IPS-15b (cell line): ENCODE results near the gene HMCN1.

Experiments
- H3K27me3 ChIP-seq: one replicate; pipeline ENCODE4 v1.6.1; 2013; ENCODE audit warnings: low read length; ENCODE audit not compliant: control insufficient read depth, insufficient read depth
- H3K36me3 ChIP-seq: one replicate; pipeline ENCODE4 v1.6.1; 2013; ENCODE audit warnings: low read length; ENCODE audit not compliant: control insufficient read depth, insufficient read depth
- H3K4me1 ChIP-seq: one replicate; pipeline ENCODE4 v1.6.1; 2013; ENCODE audit warnings: mild to moderate bottlenecking, low read length; ENCODE audit not compliant: control insufficient read depth, insufficient read depth
- H3K4me3 ChIP-seq: one replicate; pipeline ENCODE4 v1.5.1; 2013; ENCODE audit warnings: low read depth, low read length
- H3K9ac ChIP-seq: one replicate; pipeline ENCODE4 v1.6.1; 2013; ENCODE audit warnings: low read depth, mild to moderate bottlenecking, low read length
- H3K9me3 ChIP-seq: one replicate; pipeline ENCODE4 v1.6.1; 2013; ENCODE audit warnings: mild to moderate bottlenecking, low read length; ENCODE audit not compliant: control insufficient read depth, insufficient read depth

The HMCN1 gene

DNA sequence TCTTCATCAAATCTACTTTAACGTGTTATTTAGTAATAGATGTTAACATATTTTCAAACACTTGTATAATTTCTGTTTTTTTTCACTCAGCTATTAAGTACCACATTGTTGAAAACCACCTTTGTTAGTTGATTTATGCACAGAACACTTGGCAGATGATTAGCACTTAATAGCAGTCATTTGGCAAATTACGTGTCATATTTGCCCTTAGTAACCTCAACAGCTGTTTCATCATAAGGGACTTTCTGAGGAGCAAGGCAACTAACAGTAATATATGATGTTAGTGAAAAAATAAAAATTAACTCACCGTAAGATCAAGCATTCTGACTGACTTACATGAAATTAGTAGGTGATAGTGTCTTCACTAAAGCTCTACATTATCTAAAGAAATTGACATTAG lies 186.4 kb downstream of the HMCN1 start:
- Histone ChIP-seq H3K27me3 (no peaks in the 10 kb centered on the region), H3K9ac (no peak overlapping the region), H3K9me3 (no peaks in the 10 kb centered on the region), H3K36me3 (no peaks in the 10 kb centered on the region), H3K4me3 (no peak overlapping the region), H3K4me1 (no peaks in the 10 kb centered on the region)

DNA sequence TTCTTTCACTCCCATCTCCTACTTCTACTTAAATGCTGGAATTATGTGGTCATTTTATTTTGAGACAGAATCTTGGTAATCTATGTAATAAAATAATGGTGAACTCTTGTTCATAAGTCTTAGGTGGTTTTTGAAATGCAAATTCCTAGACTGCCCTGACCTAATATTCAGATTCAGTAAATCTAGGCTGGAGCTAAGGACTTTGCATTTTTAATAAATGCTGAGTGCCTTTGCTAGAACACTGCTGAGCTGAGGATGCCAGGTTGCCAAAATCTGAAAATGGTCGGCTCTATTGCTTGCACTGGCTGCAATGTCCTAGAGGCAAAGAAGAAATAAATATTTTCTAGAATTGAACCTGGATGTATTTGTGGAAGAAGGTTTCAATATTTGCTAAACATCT lies 187.4 kb downstream of the HMCN1 start:
- H3K4me1 ChIP-seq = no peaks in the 10 kb centered on the region

DNA sequence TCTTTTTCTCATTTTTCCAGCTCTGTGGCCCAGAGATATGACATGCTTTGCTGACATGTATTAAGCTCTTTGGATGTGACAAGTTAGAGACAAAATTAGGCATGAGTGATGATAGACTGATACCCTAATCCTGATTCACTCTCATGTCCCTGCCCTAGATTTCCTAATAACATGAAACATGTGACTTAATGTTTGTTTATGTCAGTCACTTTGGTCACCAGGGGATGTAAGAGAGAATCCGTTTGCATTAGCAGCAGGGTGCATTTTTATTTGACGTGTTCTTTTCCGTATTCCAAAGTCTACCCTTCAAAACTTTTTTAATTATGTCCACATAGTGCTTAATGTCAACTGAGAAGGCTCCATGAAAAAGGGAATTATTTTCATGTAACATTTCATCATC lies 192.4 kb downstream of the HMCN1 start:
- Histone ChIP-seq H3K9me3 (no peaks in the 10 kb centered on the region), H3K4me3 (no peak overlapping the region), H3K9ac (no peak overlapping the region), H3K27me3 (no peaks in the 10 kb centered on the region), H3K4me1 (no peaks in the 10 kb centered on the region), H3K36me3 (no peaks in the 10 kb centered on the region)

More for the DNA sequence above, 187.4 kb downstream of the HMCN1 start:
- H3K36me3 ChIP-seq = no peaks in the 10 kb centered on the region
- no peak overlapping the region for H3K4me3 ChIP-seq
- H3K9me3 ChIP-seq = no peaks in the 10 kb centered on the region
- H3K27me3 ChIP-seq = no peaks in the 10 kb centered on the region
- no peak overlapping the region for H3K9ac ChIP-seq

DNA sequence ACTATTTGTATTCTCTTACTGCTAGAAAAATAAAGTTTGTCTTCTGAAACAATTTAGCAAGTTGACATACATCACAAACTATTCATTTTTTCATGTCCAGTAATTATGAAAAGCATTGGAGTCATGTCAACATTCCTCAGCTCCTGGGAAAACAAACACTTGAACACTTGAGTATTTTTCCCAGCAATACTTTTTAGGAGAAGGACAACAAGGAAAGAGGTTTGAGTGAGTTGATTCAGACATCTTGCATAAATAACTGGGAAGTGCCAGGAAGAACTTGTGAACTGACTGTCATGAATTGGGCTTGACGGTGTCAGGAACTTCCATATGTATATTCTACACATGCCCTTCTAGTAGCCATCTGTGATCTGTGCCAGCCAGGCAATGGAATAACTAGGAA lies 195.6 kb downstream of the HMCN1 start:
- Histone ChIP-seq H3K9me3 (no peaks in the 10 kb centered on the region), H3K36me3 (no peaks in the 10 kb centered on the region), H3K4me1 (no peaks in the 10 kb centered on the region), H3K27me3 (no peaks in the 10 kb centered on the region), H3K4me3 (no peak overlapping the region), H3K9ac (no peak overlapping the region)

DNA sequence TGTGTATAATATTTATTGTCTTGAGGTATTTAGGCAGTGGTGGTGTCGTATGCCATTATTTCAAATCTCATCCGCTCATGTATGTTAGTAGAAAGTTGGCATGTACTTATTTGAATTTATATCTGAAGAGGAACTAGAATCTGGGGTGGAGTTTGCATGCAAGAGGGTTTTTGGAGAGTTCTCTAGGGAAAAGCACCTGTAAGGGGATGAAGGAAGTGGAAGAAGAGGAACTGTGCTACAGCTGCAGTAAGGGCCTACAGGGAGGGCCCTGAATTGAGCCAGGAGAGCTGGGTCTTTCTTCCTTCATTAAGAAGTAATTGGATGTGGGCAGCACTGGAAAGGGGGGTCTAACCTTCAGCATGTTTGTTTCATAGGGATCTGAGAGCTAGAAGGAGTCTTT lies 197.2 kb downstream of the HMCN1 start:
- Histone ChIP-seq H3K4me1 (no peaks in the 10 kb centered on the region), H3K9me3 (no peaks in the 10 kb centered on the region), H3K4me3 (no peak overlapping the region), H3K36me3 (no peaks in the 10 kb centered on the region), H3K27me3 (no peaks in the 10 kb centered on the region), H3K9ac (no peak overlapping the region)

DNA sequence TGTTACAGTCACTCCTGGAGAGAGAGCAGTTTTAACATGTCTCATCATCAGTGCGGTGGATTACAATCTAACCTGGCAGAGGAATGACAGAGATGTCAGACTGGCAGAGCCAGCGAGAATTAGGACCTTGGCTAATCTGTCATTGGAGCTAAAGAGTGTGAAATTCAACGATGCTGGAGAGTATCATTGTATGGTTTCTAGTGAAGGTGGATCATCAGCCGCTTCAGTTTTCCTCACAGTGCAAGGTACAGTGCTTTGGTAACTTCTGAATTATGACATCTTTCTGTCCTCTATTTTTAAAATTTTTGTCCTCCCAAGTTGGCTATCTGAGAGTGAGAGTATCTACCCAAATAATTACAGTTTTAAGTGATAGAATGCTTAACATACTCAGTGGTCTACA lies 199.4 kb downstream of the HMCN1 start:
- no peak overlapping the region for H3K4me3 ChIP-seq
- no peak overlapping the region for H3K9ac ChIP-seq
- H3K27me3 ChIP-seq = no peaks in the 10 kb centered on the region
- no peaks in the 10 kb centered on the region for H3K4me1 ChIP-seq
- no peaks in the 10 kb centered on the region for H3K9me3 ChIP-seq
- no peaks in the 10 kb centered on the region for H3K36me3 ChIP-seq

DNA sequence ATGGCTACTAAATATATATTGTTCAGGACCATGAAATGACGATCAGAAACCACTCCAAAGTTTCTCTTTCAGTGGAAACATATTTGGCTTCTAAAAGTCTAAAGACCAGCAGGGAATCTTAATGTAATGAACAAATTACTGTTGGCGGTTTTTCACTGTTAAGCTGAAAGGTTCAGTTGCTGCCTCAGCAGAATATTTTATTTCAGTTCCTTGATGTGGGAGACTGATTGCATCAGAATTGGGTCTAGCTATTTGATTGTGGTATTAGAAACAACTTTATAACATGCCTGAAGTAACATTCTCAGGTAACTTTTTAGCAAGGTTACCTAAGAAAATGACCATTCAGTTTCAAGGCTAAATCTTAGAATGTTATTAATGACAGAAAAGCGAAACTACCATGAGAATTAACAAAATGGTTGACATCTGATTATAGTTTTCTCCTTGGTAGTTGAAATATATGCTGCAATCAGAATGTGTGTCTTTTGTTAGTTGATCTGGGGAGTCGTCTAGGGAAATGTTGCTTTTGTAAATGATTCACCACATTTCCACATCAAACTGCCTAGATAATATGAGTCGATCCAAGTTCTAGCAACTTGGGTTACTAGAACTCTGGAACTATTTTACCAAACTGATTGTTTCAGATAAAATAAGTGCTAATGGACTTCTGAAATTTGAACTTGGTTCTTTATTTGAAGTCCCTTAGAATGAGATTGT lies 200.4 kb downstream of the HMCN1 start:
- Histone ChIP-seq H3K9me3 (no peaks in the 10 kb centered on the region), H3K9ac (no peak overlapping the region), H3K4me1 (no peaks in the 10 kb centered on the region), H3K36me3 (no peaks in the 10 kb centered on the region), H3K4me3 (no peak overlapping the region), H3K27me3 (no peaks in the 10 kb centered on the region)

DNA sequence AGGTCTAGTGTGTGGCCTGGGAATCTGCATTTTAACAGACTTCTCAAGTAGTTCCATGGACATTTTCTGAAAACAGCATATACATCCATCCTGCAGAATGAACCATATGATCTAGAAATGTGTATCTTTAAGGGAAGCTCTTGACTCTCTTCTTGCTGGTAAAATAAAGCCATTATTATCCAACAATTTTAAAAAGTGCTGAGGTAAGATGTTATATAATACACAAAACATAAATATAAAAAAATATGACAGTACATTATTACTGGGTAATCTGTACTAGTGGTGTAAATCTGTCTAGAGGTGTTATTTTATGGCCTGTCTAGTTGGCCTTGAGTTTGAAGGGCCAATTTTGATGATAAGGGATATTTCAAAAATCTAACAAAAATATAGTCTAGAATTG lies 201.2 kb downstream of the HMCN1 start:
- H3K9me3 ChIP-seq = no peaks in the 10 kb centered on the region
- no peak overlapping the region for H3K9ac ChIP-seq
- H3K27me3 ChIP-seq = no peaks in the 10 kb centered on the region
- no peaks in the 10 kb centered on the region for H3K36me3 ChIP-seq
- no peak overlapping the region for H3K4me3 ChIP-seq
- no peaks in the 10 kb centered on the region for H3K4me1 ChIP-seq

DNA sequence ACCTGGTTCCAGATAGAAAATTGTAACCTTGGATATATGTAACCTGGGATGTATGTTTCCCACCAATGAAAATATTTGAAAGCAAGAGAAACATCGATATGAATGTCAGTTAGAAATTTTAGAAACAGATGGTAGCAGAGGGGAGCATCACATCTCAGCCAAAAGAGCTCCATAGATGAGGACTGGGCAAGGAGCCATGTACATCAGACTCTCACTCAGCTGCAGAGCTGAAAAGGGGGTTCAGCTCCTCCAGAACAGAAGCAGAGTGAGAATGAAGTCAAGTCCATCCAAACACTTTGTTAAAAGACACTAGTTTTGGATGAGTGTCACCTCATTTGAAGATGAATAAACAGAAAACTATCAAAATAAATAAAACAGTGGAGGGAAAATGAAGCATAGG lies 202.4 kb downstream of the HMCN1 start:
- Histone ChIP-seq H3K9ac (no peak overlapping the region), H3K4me1 (no peaks in the 10 kb centered on the region), H3K36me3 (no peaks in the 10 kb centered on the region), H3K4me3 (no peak overlapping the region), H3K27me3 (no peaks in the 10 kb centered on the region), H3K9me3 (no peaks in the 10 kb centered on the region)

DNA sequence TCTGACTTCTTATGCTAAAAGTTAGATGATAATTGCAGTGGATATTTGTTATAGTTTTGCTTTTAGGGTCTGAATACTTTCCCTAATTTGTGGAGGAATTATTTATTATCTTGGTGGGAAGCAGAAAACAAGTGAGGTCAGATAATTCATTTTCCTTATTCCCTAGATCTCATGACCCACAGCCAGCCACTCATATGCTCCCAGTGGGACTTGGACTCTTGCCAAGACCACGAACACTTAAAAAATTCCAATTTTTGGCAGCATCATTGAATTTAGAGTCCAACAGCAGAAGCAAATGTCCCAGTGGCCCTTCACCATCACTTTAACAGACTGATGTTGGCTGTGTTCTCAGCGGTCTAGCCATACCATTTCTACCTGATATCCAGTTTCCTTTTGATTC lies 204.2 kb downstream of the HMCN1 start:
- Histone ChIP-seq H3K4me1 (no peaks in the 10 kb centered on the region), H3K9ac (no peak overlapping the region), H3K27me3 (no peaks in the 10 kb centered on the region), H3K9me3 (no peaks in the 10 kb centered on the region), H3K36me3 (no peaks in the 10 kb centered on the region), H3K4me3 (no peak overlapping the region)

DNA sequence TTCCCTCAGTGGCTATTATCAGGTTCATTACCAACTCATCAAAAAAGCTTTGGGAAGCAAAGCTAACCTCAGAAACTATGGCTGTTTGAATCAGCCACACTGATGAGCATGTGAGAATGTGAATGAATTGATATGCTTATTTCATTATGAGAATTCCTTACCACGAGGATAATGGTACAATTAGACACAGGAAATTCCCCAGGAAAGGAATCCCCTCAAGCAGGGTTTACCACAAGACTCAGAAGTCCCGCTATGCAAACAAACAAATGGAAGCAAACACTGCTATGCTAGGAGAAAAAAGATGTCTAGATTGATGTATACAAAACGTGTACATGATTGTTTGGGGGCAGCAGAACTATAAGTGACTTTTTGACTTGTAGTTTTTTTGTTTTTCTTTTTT lies 205.0 kb downstream of the HMCN1 start:
- Histone ChIP-seq H3K4me1 (no peaks in the 10 kb centered on the region), H3K27me3 (no peaks in the 10 kb centered on the region), H3K4me3 (no peak overlapping the region), H3K9ac (no peak overlapping the region), H3K9me3 (no peaks in the 10 kb centered on the region), H3K36me3 (no peaks in the 10 kb centered on the region)

DNA sequence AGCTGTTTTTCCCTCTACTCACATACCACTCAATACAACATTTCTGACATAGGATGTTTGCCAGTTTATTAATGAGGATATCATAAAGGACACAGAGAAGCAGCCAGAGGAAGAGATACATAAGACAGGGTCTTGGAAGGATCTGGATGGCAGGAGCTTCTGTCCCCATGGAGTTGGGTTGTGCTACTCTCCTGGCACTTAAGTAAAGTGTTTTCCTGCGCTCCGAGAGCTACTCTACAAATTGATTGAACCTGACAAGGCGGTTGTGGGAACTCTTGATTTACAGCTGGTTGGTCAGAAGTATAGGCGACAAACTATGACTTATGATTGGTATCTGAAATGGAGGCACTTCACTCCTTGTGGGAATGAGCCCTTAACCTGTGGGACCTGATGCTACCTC lies 208.8 kb downstream of the HMCN1 start:
- Histone ChIP-seq H3K4me3 (no peak overlapping the region), H3K36me3 (no peaks in the 10 kb centered on the region), H3K9ac (no peak overlapping the region), H3K27me3 (no peaks in the 10 kb centered on the region), H3K4me1 (peaks cover 8% of the 10 kb centered on the region), H3K9me3 (no peaks in the 10 kb centered on the region)
